K562 (cell line): ENCODE measurements around the gene ZNF24. TPM values are rescaled to one million over a fixed set of nuclear protein-coding genes. Genes with fewer than 3 reads are reported as not detected.

Source experiments
- ATAC-seq: fragments of 200-7000 bp; cut with Tn5 transposase; 3 replicates; pipeline ENCODE4 v1.9.1; 2020; ENCODE audit warnings: moderate library complexity
- BruUV-seq: library from RNA; stranded (reverse); fragments of 400-500 nt; replicated peaks from 2 replicates; lab custom pipeline; 2021; lab: Mats Ljungman, UMichigan
- CTCF ChIA-PET: fragments of 300-600 bp; formaldehyde crosslinking; extraction: SDS; loops from one replicate; lab custom pipeline; 2021; ENCODE audit warnings: low intra/inter-chr PET ratio; lab: Yijun Ruan, JAX
- POLR2A ChIA-PET: fragments of 300-600, 350-650 bp; sonication (Branson Sonifier 250); formaldehyde crosslinking; extraction: SDS; loops from one replicate; lab custom pipeline; 2021; ENCODE audit warnings: antibody characterized with exemption, inconsistent platforms; lab: Yijun Ruan, JAX
- DNase-seq, 4 experiments: peaks; one replicate each; pipeline versions ENCODE4 v3.0.0 to v3.0.0-alpha.2; 2011 to 2018; ENCODE audit warnings: low spot score in 3 of 4, mixed read lengths in 3 of 4; ENCODE audit errors: extremely low read depth in 1 of 4
- FAIRE-seq: peaks from 2 replicates; lab custom pipeline; 2011; peaks lifted over from hg19 to GRCh38; lab: Jason Lieb, UNC
- H2AFZ ChIP-seq: 2 replicates; pipeline ENCODE4 v1.6.0; 2011; ENCODE audit warnings: low read depth, low read length, control low read depth, inconsistent platforms
- H3K27ac ChIP-seq: fragments of 200-600 bp; 3 replicates; pipeline ENCODE4 v1.8.0; 2011; ENCODE audit warnings: low read depth, mild to moderate bottlenecking, control low read depth, inconsistent platforms, low read length, moderate library complexity, mixed read lengths; ENCODE audit errors: extremely low read depth
- H3K27me3 ChIP-seq, 2 experiments: fragments of 300-600 bp in 1 of 2; 2 replicates in 1 of 2; 3 replicates in 1 of 2; pipeline versions ENCODE4 v1.6.0 to v1.8.0; 2011; ENCODE audit warnings: inconsistent platforms in 2 of 2, low read length in 2 of 2, mild to moderate bottlenecking in 1 of 2, mixed read lengths in 1 of 2, moderate library complexity in 1 of 2; ENCODE audit not compliant: control insufficient read depth in 2 of 2, insufficient read depth in 2 of 2
- H3K36me3 ChIP-seq: fragments of 300-600 bp; 3 replicates; pipeline ENCODE4 v1.8.0; 2011; ENCODE audit warnings: mild to moderate bottlenecking, low read length, inconsistent platforms; ENCODE audit not compliant: control insufficient read depth, insufficient read depth
- H3K4me1 ChIP-seq, 2 experiments: fragments of 200-600 bp in 1 of 2; replicated peaks in 1 of 2; 2 replicates in 1 of 2; 3 replicates in 1 of 2; pipeline versions ENCODE4 v1.5.1 to v1.8.0; 2011; ENCODE audit warnings: inconsistent platforms in 2 of 2, low read length in 2 of 2, mild to moderate bottlenecking in 1 of 2, mixed read lengths in 1 of 2, moderate library complexity in 1 of 2; ENCODE audit not compliant: control insufficient read depth in 2 of 2, insufficient read depth in 2 of 2
- H3K4me2 ChIP-seq: 2 replicates; pipeline ENCODE4 v1.6.1; 2011; ENCODE audit warnings: low read length, control low read depth, inconsistent platforms, mixed read lengths; ENCODE audit not compliant: insufficient read depth
- H3K4me3 ChIP-seq: fragments of 200-600 bp; sonication (generic), shearing (Covaris generic); 2 replicates; pipeline ENCODE4 v1.5.1; 2016; ENCODE audit warnings: control low read depth, inconsistent platforms
- H3K79me2 ChIP-seq: fragments of 200-600 bp; 3 replicates; pipeline ENCODE4 v1.8.0; 2011; ENCODE audit warnings: low read length, inconsistent platforms; ENCODE audit not compliant: control insufficient read depth, insufficient read depth
- H3K9ac ChIP-seq, 2 experiments: 2 replicates each; pipeline versions ENCODE4 v1.6.0 to v1.6.1; 2011; ENCODE audit warnings: low read depth in 2 of 2, low read length in 2 of 2, control low read depth in 1 of 2, inconsistent platforms in 1 of 2, mild to moderate bottlenecking in 1 of 2, mixed read lengths in 1 of 2; ENCODE audit not compliant: insufficient read depth in 1 of 2
- H3K9me1 ChIP-seq: one replicate; pipeline ENCODE4 v1.6.0; 2011; ENCODE audit warnings: inconsistent platforms, mild to moderate bottlenecking, low read length, moderate library complexity; ENCODE audit not compliant: control insufficient read depth, insufficient read depth
- H3K9me3 ChIP-seq: replicated peaks from 2 replicates; pipeline ENCODE4 v1.5.1; 2011; ENCODE audit warnings: low read depth, low read length, inconsistent platforms; ENCODE audit not compliant: control insufficient read depth, insufficient read depth
- H4K20me1 ChIP-seq: replicated peaks from 2 replicates; pipeline ENCODE4 v1.6.1; 2011; ENCODE audit warnings: low read length, inconsistent platforms, mixed read lengths; ENCODE audit not compliant: control insufficient read depth, insufficient read depth
- BMI1 ChIP-seq: fragments of 150-350 bp; IDR thresholded peaks from 2 replicates; pipeline ENCODE4 v1.6.1; 2014; ENCODE audit warnings: low read length
- C11orf30 ChIP-seq: fragments of 450-650 bp; IDR thresholded peaks from 2 replicates; pipeline ENCODE4 v1.6.1; 2016; ENCODE audit warnings: low read depth, mild to moderate bottlenecking
- CAMTA2 ChIP-seq: fragments of 250-450 bp; sonication (Bioruptor Pico); conservative IDR thresholded peaks from 2 replicates; pipeline ENCODE4 v1.5.1; 2022
- CC2D1A ChIP-seq: fragments of 450-650 bp; IDR thresholded peaks from 2 replicates; pipeline ENCODE4 v1.6.1; 2017; ENCODE audit warnings: mild to moderate bottlenecking
- CTBP1 ChIP-seq: fragments of 450-650 bp; IDR thresholded peaks from 2 replicates; pipeline ENCODE4 v1.6.1; 2016; ENCODE audit warnings: borderline replicate concordance
- CXXC5 ChIP-seq: fragments of 250-450 bp; sonication (Bioruptor Pico); IDR thresholded peaks from 2 replicates; pipeline ENCODE4 v1.8.0; 2022; ENCODE audit warnings: inconsistent platforms, mild to moderate bottlenecking, moderate library complexity
- ELF4 ChIP-seq: fragments of 450-650 bp; formaldehyde crosslinking; IDR thresholded peaks from 2 replicates; pipeline ENCODE4 v1.4.0; 2022; ENCODE audit warnings: missing genetic modification characterization
- HNRNPK ChIP-seq: fragments of 200-400 bp; formaldehyde crosslinking; IDR thresholded peaks from one replicate; pipeline ENCODE4 v1.6.1; 2018; ENCODE audit warnings: mild to moderate bottlenecking, low read depth, low read length; ENCODE audit not compliant: poor library complexity, severe bottlenecking
- KAT8 ChIP-seq: fragments of 450-650 bp; IDR thresholded peaks from 2 replicates; pipeline ENCODE4 v1.6.1; 2016; ENCODE audit warnings: low read depth, mild to moderate bottlenecking
- MAFK ChIP-seq: IDR thresholded peaks from 2 replicates; pipeline ENCODE4 v1.6.1; 2011; ENCODE audit warnings: low read length, improper control_type of control experiment
- MBD2 ChIP-seq: sonication (generic); IDR thresholded peaks from 2 replicates; pipeline ENCODE4 v1.6.1; 2016; ENCODE audit warnings: low read depth, borderline replicate concordance
- NFE2 ChIP-seq: IDR thresholded peaks from 2 replicates; pipeline ENCODE4 v1.6.1; 2014; ENCODE audit warnings: antibody characterized with exemption, low read depth
- PHF21A ChIP-seq: fragments of 450-650 bp; IDR thresholded peaks from 2 replicates; pipeline ENCODE4 v1.6.1; 2017; ENCODE audit warnings: low read depth, borderline replicate concordance
- PHF8 ChIP-seq: fragments of 200-600 bp; sonication (generic); IDR thresholded peaks from 2 replicates; pipeline ENCODE4 v1.6.1; 2012; ENCODE audit warnings: mixed run types, mild to moderate bottlenecking, inconsistent platforms, low read length, moderate library complexity, borderline replicate concordance
- TARDBP ChIP-seq: fragments of 450-650 bp; IDR thresholded peaks from 2 replicates; pipeline ENCODE4 v1.6.1; 2016
- THRAP3 ChIP-seq: fragments of 450-650 bp; IDR thresholded peaks from 2 replicates; pipeline ENCODE4 v1.6.1; 2016; ENCODE audit warnings: mild to moderate bottlenecking, inconsistent platforms, borderline replicate concordance
- ZBTB8A ChIP-seq: fragments of 450-650 bp; IDR thresholded peaks from 2 replicates; pipeline ENCODE4 v1.6.1; 2018; ENCODE audit warnings: mild to moderate bottlenecking, moderate library complexity; ENCODE audit not compliant: partially characterized antibody
- ZNF121 ChIP-seq: sonication (generic); formaldehyde crosslinking; conservative IDR thresholded peaks from 2 replicates; pipeline ENCODE4 v1.8.0; 2022; ENCODE audit warnings: missing genetic modification reagents
- ZNF175 ChIP-seq: fragments of 200-800 bp; sonication (Bioruptor generic); IDR thresholded peaks from 2 replicates; pipeline ENCODE4 v1.6.1; 2016; ENCODE audit warnings: low read depth, mild to moderate bottlenecking, missing genetic modification characterization, missing compliant biosample characterization
- ZNF316 ChIP-seq: fragments of 450-650 bp; IDR thresholded peaks from 2 replicates; pipeline ENCODE4 v1.6.1; 2016
- ZNF408 ChIP-seq: fragments of 250-450 bp; sonication (Bioruptor Pico); IDR thresholded peaks from 2 replicates; pipeline ENCODE4 v1.4.0; 2020; ENCODE audit warnings: low read depth, mild to moderate bottlenecking, moderate library complexity
- ZNF586 ChIP-seq: fragments of 450-650 bp; formaldehyde crosslinking; conservative IDR thresholded peaks from 2 replicates; pipeline ENCODE4 v1.4.0; 2020; ENCODE audit warnings: mild to moderate bottlenecking, moderate library complexity
- ZNF717 ChIP-seq: fragments of 250-450 bp; sonication (Bioruptor Pico); IDR thresholded peaks from 2 replicates; pipeline ENCODE4 v1.5.0; 2021
- in situ Hi-C: fragments of 300-500 bp; cut with MboI; formaldehyde crosslinking; loops from 4 replicates; pipeline ENCODE4 v1.15.0; 2018; ENCODE audit warnings: inconsistent platforms, mixed read lengths
- intact Hi-C: fragments of 100-400 bp; cut with micrococcal nuclease; formaldehyde crosslinking; loops from 2 replicates; pipeline ENCODE4 v1.14.2; 2022
- polyA plus RNA-seq, 8 experiments: library from polyadenylated mRNA; depleted of rRNA in 4 of 8; stranded (reverse) in 5 of 8; unstranded in 3 of 8; fragments of >200 nt; fragmentation: Nextera tagmentation in 2 of 8; fragmentation: Illumina TruSeq in 1 of 8; extraction: Ambion mirVana in 2 of 8; extraction: Trizol in 1 of 8; gene quantifications; 2 replicates each; pipeline versions ENCODE4 v1.2.1 to v1.2.3, GENCODE V29; 2011 to 2014; ENCODE audit warnings: inconsistent platforms in 1 of 8, missing spikeins in 1 of 8
- total RNA-seq, 7 experiments: library from RNA; depleted of rRNA in 6 of 7; stranded (reverse); fragments of >200 nt in 6 of 7; fragmentation: Illumina TruSeq in 2 of 7; extraction: Trizol in 2 of 7; gene quantifications; 2 replicates each; pipeline versions ENCODE4 v1.2.1 to v1.2.3, GENCODE V29; 2011 to 2021; ENCODE audit warnings: low replicate concordance in 1 of 7

Gene ZNF24
- total and polyA plus RNA-seq, 9 of the 15 experiments (the other 6 are each of a cell fraction or from before 2014, with no cell fraction given) = 35.7 to 72.8 (median 54.1) TPM

DNA sequence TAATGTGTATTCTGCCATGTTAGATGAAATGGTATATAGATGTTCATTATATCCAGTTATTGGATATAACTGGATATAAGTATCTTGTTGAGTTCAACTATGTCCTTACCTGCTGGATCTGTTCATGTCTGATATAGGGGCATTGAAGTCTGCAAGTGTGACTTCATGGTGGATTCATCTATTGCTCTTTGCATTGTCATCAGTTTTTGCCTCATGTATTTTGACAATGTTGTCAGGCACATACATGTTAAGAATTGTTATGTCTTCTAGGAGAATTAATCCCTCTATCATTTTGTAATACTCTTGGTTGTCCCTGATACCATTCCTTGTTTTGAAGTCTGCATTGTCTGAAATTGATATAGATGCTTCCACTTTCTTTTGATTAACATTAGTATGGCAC is 15.4 kb downstream of the ZNF24 start:
- no peaks in the 10 kb centered on the region for H3K9me1 ChIP-seq
- H3K27me3 ChIP-seq = no peaks in the 10 kb centered on the region
- CTCF ChIA-PET = no interaction called here
- H4K20me1 ChIP-seq = no peaks in the 10 kb centered on the region
- no peak overlapping the region for H3K9ac ChIP-seq
- H2AFZ ChIP-seq = no peak overlapping the region
- H3K27ac ChIP-seq = no peak overlapping the region
- no peak overlapping the region for H3K4me2 ChIP-seq
- TF ChIP-seq C11orf30 (0 out of 2 replicates have a peak, but pooled peaks have one; percentile 49), BMI1 (no peak), ZNF175 (no peak), HNRNPK (no peak), CAMTA2 (CRISPR knock-in tag) (no peak), ZNF316 (peak; percentile 65), ZNF717 (no peak), ZNF586 (CRISPR knock-in tag) (no peak), MAFK (peak; percentile 30; the same call in 1 of the 2 replicates), NFE2 (no peak), CTBP1 (no peak), KAT8 (no peak), CC2D1A (no peak), PHF21A (no peak), TARDBP (no peak), ZNF121 (CRISPR knock-in tag) (no peak), PHF8 (no peak), ZNF408 (CRISPR knock-in tag) (no peak), ELF4 (CRISPR knock-in tag) (no peak), THRAP3 (no peak), CXXC5 (CRISPR knock-in tag) (no peak), MBD2 (no peak), ZBTB8A (no peak)
- TF ChIP-seq, all 486 proteins: peak for 3
- intact Hi-C loops = no loop called here
- no peak overlapping the region for H3K4me3 ChIP-seq
- 0 out of 5 replicates have a peak, but pooled peaks cover 0 to 2% of the 10 kb centered on the region in 2 experiments for H3K4me1 ChIP-seq
- H3K79me2 ChIP-seq = no peaks in the 10 kb centered on the region
- no peaks in the 10 kb centered on the region for H3K9me3 ChIP-seq
- no peak for DNase-seq
- in situ Hi-C loops = no loop called here
- ATAC-seq = no peak
- peaks cover 21% of the 10 kb centered on the region for H3K36me3 ChIP-seq
- no peak for FAIRE-seq
- BruUV-seq = no TSS peak
- POLR2A ChIA-PET = no interaction called here
